Measurements from ENCODE around the gene SLC47A2. TPM values are rescaled to one million over a fixed set of nuclear protein-coding genes. Genes with fewer than 3 reads are reported as not detected.

The SLC47A2 gene
- total and polyA plus RNA-seq, 2 donors = 0.46 TPM; not detected in 1

DNA sequence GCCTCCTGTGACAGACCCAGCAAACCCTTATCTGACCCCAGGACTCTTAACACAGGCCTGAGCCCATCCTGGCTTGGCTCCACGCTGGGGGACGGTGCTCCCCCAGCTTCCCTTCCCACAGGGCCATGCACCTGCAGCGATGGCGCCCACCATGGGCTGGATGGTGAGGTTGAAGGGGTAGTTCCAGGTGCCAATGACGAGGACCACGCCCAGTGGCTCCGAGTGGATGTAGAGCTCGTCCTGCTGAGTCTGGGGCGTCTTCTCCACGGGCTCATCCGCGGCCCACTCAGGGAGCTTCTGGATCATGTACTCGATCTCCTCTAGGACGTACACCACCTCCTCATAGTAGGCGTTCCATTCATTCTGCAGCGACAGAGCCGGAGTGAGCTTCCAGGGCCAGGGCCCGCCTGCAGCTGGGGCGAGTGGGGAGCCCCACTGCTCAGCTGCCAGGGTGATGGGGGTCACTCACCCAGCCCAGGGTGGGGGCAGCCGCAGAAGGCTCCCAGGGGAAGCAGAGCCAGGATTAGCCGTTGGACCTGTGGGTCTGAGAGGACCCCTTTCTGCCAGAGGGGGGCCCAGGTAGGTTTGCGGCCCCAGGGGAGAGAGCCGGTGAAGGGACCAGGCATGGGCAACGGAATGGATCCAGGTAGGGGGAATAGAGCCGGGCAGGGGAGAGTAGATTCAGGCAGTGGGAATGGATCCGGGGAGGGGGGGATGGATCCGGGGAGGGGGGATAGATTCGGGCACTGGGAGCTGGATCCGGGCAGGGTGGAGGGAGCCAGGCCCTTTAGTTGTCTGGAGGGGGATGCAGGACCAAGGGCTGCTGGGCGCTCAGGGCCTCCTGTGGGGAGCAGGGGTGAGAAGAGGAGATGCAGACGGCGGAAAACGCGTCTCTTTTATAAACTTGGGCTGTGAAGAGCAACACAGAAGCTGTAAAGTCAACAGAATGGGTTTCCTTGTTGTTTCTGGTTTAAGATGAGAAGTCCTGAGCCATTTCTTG, 27.0 kb upstream of the SLC47A2 start:
- 97% methylated on average over 34 of the region's 34 CpGs for WGBS
- peaks cover 7 to 44% of the 10 kb centered on the region in 2 donors for H3K27me3 ChIP-seq (ENCODE audit: control insufficient read depth in 2 of 2, insufficient read depth in 1 of 2, low read length in 1 of 2)
- H3K27ac ChIP-seq (ENCODE audit: low read depth in 1 of 2, low read length in 1 of 2) = no peak overlapping the region
- H3K36me3 ChIP-seq (ENCODE audit: control insufficient read depth in 2 of 2, insufficient read depth in 2 of 2, low read length in 1 of 2) = no peaks in the 10 kb centered on the region
- no peak overlapping the region for H3K4me3 ChIP-seq (ENCODE audit: low read length in 2 of 2)
- peaks cover 0 to 4% of the 10 kb centered on the region in 2 donors for H3K4me1 ChIP-seq (ENCODE audit: control insufficient read depth in 2 of 2, insufficient read depth in 2 of 2, low read length in 2 of 2)
- no peaks in the 10 kb centered on the region for H3K9me3 ChIP-seq (ENCODE audit: control insufficient read depth in 2 of 2, insufficient read depth in 1 of 2, low read length in 1 of 2)
- DNase-seq (ENCODE audit: low read depth in 6 of 9, low spot score in 9 of 9) = no peak

DNA sequence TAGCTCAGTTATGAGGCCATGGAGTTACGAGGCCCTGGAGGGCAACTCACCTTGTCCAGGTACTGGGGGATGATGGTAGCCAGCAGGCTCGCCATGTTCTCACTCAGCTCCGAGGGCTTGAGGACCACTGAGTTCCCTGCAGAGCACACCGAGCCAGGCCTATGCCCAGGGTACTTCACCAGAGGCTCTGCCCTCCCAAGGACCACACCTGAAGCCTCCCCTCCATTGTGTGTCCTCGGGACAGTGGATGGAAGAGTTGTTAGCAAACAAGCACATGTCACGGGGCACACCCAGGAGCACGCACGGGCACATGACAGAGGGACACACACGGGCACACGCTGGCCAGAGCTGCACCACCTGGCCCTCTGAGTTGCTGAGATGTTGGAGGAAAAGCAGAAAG, 26.1 kb upstream of the SLC47A2 start:
- no peak overlapping the region for H3K27ac ChIP-seq (ENCODE audit: low read depth in 1 of 2, low read length in 1 of 2)
- no peaks in the 10 kb centered on the region for H3K9me3 ChIP-seq (ENCODE audit: control insufficient read depth in 2 of 2, insufficient read depth in 1 of 2, low read length in 1 of 2)
- peaks cover 7 to 36% of the 10 kb centered on the region in 2 donors for H3K27me3 ChIP-seq (ENCODE audit: control insufficient read depth in 2 of 2, insufficient read depth in 1 of 2, low read length in 1 of 2)
- DNase-seq (ENCODE audit: low read depth in 6 of 9, low spot score in 9 of 9) = no peak
- H3K36me3 ChIP-seq (ENCODE audit: control insufficient read depth in 2 of 2, insufficient read depth in 2 of 2, low read length in 1 of 2) = no peaks in the 10 kb centered on the region
- WGBS = 97% methylated on average over 10 of the region's 10 CpGs
- no peak overlapping the region for H3K4me3 ChIP-seq (ENCODE audit: low read length in 2 of 2)
- peaks cover 0 to 4% of the 10 kb centered on the region in 2 donors for H3K4me1 ChIP-seq (ENCODE audit: control insufficient read depth in 2 of 2, insufficient read depth in 2 of 2, low read length in 2 of 2)

DNA sequence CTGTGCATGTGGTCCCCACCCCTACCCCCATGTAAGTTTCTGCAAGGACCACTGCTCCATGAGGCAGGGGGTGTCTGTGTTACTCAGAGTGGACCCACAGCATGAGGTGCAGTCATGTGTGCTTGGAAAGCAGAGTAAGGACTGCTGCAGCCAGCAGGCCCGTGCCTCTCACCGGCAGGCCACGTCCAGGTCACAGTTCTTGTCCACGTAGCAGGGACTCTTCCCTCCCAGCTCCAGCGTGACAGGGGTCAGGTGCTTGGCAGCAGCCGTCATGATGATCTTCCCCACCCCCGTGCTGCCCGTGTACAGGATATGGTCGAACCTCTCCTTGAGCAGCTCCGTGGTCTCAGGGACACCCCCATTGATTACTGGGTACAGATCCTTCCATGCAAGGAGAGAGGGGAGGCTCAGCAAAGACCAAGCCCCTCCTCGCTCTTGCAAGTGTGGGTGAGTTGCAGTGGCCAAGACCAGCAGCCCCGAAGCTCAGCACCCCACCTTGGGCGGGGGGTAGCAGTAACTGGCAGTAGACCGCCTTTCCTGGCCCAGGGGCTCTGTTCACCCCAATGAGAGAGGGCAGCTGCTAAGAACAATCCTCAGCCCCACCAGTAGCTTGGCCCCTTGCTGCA, 25.6 kb upstream of the SLC47A2 start:
- Histone ChIP-seq H3K36me3 (ENCODE audit: control insufficient read depth in 2 of 2, insufficient read depth in 2 of 2, low read length in 1 of 2) (no peaks in the 10 kb centered on the region), H3K4me3 (ENCODE audit: low read length in 2 of 2) (no peak overlapping the region), H3K27me3 (ENCODE audit: control insufficient read depth in 2 of 2, insufficient read depth in 1 of 2, low read length in 1 of 2) (peaks cover 7 to 32% of the 10 kb centered on the region in 2 donors), H3K27ac (ENCODE audit: low read depth in 1 of 2, low read length in 1 of 2) (no peak overlapping the region), H3K4me1 (ENCODE audit: control insufficient read depth in 2 of 2, insufficient read depth in 2 of 2, low read length in 2 of 2) (peaks cover 0 to 4% of the 10 kb centered on the region in 2 donors), H3K9me3 (ENCODE audit: control insufficient read depth in 2 of 2, insufficient read depth in 1 of 2, low read length in 1 of 2) (no peaks in the 10 kb centered on the region)
- DNase-seq (ENCODE audit: low read depth in 6 of 9, low spot score in 9 of 9) = no peak
- 92% methylated on average over 14 of the region's 14 CpGs for WGBS

DNA sequence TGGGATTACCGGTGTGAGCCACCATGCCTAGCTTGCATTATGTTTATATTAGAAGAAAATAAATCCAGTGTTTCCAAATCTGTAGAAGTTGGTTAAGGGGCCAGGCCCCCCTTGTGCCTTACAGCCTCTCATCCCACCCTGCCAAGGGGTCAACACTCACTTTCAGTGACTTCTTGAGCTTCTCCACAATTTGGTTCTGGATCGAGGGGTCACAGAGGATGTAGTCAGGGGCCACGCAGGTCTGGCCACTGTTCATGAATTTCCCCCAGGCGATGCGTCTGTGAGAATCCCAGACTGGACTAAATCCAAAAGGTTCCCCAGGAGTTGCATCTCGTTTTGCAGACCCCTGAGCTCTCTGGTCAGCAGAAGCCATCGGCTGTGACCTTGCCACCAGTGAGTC, 24.5 kb upstream of the SLC47A2 start:
- DNase-seq (ENCODE audit: low read depth in 6 of 9, low spot score in 9 of 9) = no peak
- no peaks in the 10 kb centered on the region for H3K9me3 ChIP-seq (ENCODE audit: control insufficient read depth in 2 of 2, insufficient read depth in 1 of 2, low read length in 1 of 2)
- WGBS = 92% methylated on average over 7 of the region's 7 CpGs
- H3K4me3 ChIP-seq (ENCODE audit: low read length in 2 of 2) = no peak overlapping the region
- H3K27me3 ChIP-seq (ENCODE audit: control insufficient read depth in 2 of 2, insufficient read depth in 1 of 2, low read length in 1 of 2) = peaks cover 7 to 27% of the 10 kb centered on the region in 2 donors
- H3K36me3 ChIP-seq (ENCODE audit: control insufficient read depth in 2 of 2, insufficient read depth in 2 of 2, low read length in 1 of 2) = no peaks in the 10 kb centered on the region
- no peak overlapping the region for H3K27ac ChIP-seq (ENCODE audit: low read depth in 1 of 2, low read length in 1 of 2)
- H3K4me1 ChIP-seq (ENCODE audit: control insufficient read depth in 2 of 2, insufficient read depth in 2 of 2, low read length in 2 of 2) = peaks cover 0 to 4% of the 10 kb centered on the region in 2 donors

DNA sequence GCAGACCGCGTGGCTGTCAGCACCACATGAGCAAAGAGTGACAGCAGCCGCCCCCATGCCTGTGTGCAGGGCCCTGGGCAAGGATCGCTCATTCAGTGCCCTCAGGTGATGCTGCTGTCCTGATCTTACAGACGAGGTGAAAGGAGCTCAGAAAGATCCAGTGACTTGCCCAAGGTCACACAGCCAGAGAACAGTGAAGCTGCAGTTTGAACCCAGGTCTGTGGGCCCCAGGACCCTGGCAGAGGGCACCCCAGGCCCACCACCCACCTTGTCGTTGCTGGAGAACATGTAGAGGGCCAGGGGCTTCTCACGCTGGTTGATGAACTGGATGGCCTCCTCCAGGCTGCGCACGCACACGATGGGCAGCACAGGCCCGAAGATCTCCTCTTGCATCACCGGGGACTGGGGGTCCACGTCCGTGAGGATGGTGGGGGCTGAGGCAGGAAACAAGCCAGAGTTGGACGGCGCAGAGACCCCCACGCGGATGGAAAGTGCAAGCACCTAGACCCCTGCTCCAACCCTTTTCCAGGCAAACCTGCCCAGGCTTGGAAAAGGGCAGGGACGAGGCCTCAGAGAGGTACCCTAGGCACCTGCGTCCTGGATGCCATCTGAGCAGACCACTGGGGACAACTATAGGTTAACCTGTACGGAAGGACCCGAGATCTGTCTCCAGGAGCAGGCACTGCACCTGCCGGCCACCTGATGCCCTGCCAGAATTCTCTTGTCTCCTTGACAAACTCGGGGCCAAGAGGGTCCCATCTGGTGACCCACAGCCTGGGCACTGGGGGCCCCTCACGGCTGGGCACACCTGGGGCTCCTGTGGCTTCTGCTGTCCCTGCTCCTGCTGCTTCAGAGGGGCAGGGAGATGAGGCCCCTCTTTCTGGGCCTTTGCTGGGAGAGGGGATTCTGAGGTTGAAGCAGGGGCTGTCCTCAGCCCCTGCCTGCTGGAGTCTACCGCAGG, 23.1 kb upstream of the SLC47A2 start:
- peaks cover 2 to 16% of the 10 kb centered on the region in 2 donors for H3K27me3 ChIP-seq (ENCODE audit: control insufficient read depth in 2 of 2, insufficient read depth in 1 of 2, low read length in 1 of 2)
- no peaks in the 10 kb centered on the region for H3K9me3 ChIP-seq (ENCODE audit: control insufficient read depth in 2 of 2, insufficient read depth in 1 of 2, low read length in 1 of 2)
- no peaks in the 10 kb centered on the region for H3K36me3 ChIP-seq (ENCODE audit: control insufficient read depth in 2 of 2, insufficient read depth in 2 of 2, low read length in 1 of 2)
- no peak overlapping the region for H3K4me3 ChIP-seq (ENCODE audit: low read length in 2 of 2)
- no peaks in the 10 kb centered on the region for H3K4me1 ChIP-seq (ENCODE audit: control insufficient read depth in 2 of 2, insufficient read depth in 2 of 2, low read length in 2 of 2)
- no peak overlapping the region for H3K27ac ChIP-seq (ENCODE audit: low read depth in 1 of 2, low read length in 1 of 2)
- WGBS = 96% methylated on average over 26 of the region's 26 CpGs
- no peak for DNase-seq (ENCODE audit: low read depth in 6 of 9, low spot score in 9 of 9)

DNA sequence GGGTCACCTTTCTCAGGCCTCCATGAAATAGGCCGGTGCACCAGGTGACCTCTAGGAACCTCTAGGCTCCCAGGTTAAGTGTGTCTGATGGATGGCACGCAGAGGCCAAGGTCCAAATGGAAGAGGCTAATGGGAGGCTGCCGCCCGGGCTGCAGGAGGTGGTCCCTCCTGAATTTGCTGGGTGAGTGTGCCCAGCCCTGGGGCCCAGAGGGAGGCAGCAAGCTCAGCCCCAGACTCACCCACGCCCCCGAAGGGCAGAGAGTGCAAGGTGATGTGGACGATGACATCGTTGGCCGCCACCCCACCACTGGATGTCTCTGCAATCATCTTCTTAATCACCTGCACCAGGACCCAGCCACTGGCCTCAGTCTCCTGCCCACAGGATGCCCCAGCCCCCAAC, 22.4 kb upstream of the SLC47A2 start:
- 97% methylated on average over 9 of the region's 9 CpGs for WGBS
- Histone ChIP-seq H3K4me1 (ENCODE audit: control insufficient read depth in 2 of 2, insufficient read depth in 2 of 2, low read length in 2 of 2) (no peaks in the 10 kb centered on the region), H3K4me3 (ENCODE audit: low read length in 2 of 2) (no peak overlapping the region), H3K36me3 (ENCODE audit: control insufficient read depth in 2 of 2, insufficient read depth in 2 of 2, low read length in 1 of 2) (no peaks in the 10 kb centered on the region), H3K27me3 (ENCODE audit: control insufficient read depth in 2 of 2, insufficient read depth in 1 of 2, low read length in 1 of 2) (peaks cover 2 to 11% of the 10 kb centered on the region in 2 donors), H3K9me3 (ENCODE audit: control insufficient read depth in 2 of 2, insufficient read depth in 1 of 2, low read length in 1 of 2) (no peaks in the 10 kb centered on the region), H3K27ac (ENCODE audit: low read depth in 1 of 2, low read length in 1 of 2) (no peak overlapping the region)
- DNase-seq (ENCODE audit: low read depth in 6 of 9, low spot score in 9 of 9) = no peak

DNA sequence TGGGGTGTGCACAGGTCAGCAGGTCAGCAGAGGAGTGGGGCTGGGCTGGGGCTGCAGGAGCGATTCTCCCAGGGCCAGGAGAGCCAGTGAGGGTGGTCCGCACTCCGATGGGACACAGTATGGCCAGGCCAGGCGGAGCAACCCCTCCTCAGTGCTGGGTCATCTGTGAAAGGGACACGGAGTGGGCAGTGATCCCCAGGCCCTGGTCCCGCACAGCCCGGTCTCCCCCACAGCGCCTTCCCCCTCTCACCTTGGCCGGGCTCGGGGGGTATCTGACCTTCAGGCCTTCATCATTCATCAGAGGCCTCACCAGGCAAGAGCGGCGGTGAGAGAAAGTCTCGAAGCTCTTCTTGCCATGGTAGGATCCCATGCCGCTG, 21.7 kb upstream of the SLC47A2 start:
- H3K36me3 ChIP-seq (ENCODE audit: control insufficient read depth in 2 of 2, insufficient read depth in 2 of 2, low read length in 1 of 2) = no peaks in the 10 kb centered on the region
- no peak for DNase-seq (ENCODE audit: low read depth in 6 of 9, low spot score in 9 of 9)

DNA sequence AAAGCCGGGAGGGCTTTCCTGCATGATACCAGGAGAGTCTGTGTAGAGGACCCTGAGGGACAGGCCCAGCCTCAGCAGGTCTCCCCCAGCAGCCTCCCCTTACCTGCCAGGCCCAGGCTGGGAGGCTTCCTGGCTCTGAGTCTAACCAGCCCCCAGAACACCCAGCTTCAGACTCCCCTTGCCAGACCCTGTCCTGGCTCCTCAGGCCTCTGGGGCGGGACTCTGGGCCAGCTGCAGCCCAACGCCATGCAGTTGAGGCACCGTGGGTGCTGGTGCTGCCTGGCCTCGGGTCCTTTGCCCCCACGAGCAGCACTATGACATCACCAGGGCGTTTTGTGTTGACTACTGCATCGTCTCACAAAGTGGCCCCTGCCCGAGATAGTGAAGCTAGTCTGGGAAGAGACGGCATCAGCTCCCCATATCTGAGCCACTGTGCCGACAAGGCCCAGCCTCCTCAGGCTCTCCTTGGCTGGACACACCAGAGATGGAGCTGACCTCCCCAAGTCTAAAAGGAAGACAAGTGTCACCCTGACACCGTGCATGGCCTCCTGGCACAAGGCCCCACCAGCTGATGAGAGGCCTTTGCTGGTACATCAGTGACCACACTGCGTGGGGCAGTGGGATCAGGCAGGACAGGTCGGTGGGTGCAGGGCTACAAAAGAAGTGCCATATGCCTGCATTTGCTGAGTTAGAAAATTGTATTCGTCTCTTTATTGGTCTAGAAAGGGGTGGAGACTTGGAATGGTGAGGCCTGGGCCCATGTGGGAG, 21.1 kb upstream of the SLC47A2 start:
- H3K27me3 ChIP-seq (ENCODE audit: control insufficient read depth in 2 of 2, insufficient read depth in 1 of 2, low read length in 1 of 2) = peaks cover 0 to 2% of the 10 kb centered on the region in 2 donors
- WGBS = 90% methylated on average over 15 of the region's 15 CpGs
- DNase-seq (ENCODE audit: low read depth in 6 of 9, low spot score in 9 of 9) = no peak

More for the DNA sequence above, 21.7 kb upstream of the SLC47A2 start:
- no peaks in the 10 kb centered on the region for H3K9me3 ChIP-seq (ENCODE audit: control insufficient read depth in 2 of 2, insufficient read depth in 1 of 2, low read length in 1 of 2)
- no peak overlapping the region for H3K4me3 ChIP-seq (ENCODE audit: low read length in 2 of 2)
- 97% methylated on average over 14 of the region's 14 CpGs for WGBS
- no peaks in the 10 kb centered on the region for H3K4me1 ChIP-seq (ENCODE audit: control insufficient read depth in 2 of 2, insufficient read depth in 2 of 2, low read length in 2 of 2)
- H3K27me3 ChIP-seq (ENCODE audit: control insufficient read depth in 2 of 2, insufficient read depth in 1 of 2, low read length in 1 of 2) = peaks cover 0 to 7% of the 10 kb centered on the region in 2 donors
- no peak overlapping the region for H3K27ac ChIP-seq (ENCODE audit: low read depth in 1 of 2, low read length in 1 of 2)

More for the DNA sequence above, 21.1 kb upstream of the SLC47A2 start:
- H3K4me1 ChIP-seq (ENCODE audit: control insufficient read depth in 2 of 2, insufficient read depth in 2 of 2, low read length in 2 of 2) = no peaks in the 10 kb centered on the region
- no peaks in the 10 kb centered on the region for H3K36me3 ChIP-seq (ENCODE audit: control insufficient read depth in 2 of 2, insufficient read depth in 2 of 2, low read length in 1 of 2)
- no peak overlapping the region for H3K4me3 ChIP-seq (ENCODE audit: low read length in 2 of 2)
- no peaks in the 10 kb centered on the region for H3K9me3 ChIP-seq (ENCODE audit: control insufficient read depth in 2 of 2, insufficient read depth in 1 of 2, low read length in 1 of 2)
- H3K27ac ChIP-seq (ENCODE audit: low read depth in 1 of 2, low read length in 1 of 2) = no peak overlapping the region
